GM12878 (cell line): ENCODE results near the gene IQGAP3. TPM values are rescaled to one million over a fixed set of nuclear protein-coding genes. Genes with fewer than 3 reads are reported as not detected.

ENCODE experiments used
- ATAC-seq: fragments of 200-7000 bp; cut with Tn5 transposase; 3 replicates; pipeline ENCODE4 v1.9.1; 2020; ENCODE audit warnings: mild to moderate bottlenecking, moderate library complexity
- BruUV-seq: library from RNA; stranded (reverse); fragments of 400-500 nt; replicated peaks from 2 replicates; lab custom pipeline; 2021; lab: Mats Ljungman, UMichigan
- CTCF ChIA-PET: fragments of 300-600 bp; sonication (Branson Sonifier 250); formaldehyde crosslinking; extraction: SDS; loops from one replicate; lab custom pipeline; 2021; ENCODE audit warnings: inconsistent platforms; lab: Yijun Ruan, JAX
- POLR2A ChIA-PET: fragments of 350-600 bp; formaldehyde crosslinking; extraction: SDS; loops from one replicate; lab custom pipeline; 2021; ENCODE audit warnings: inconsistent platforms; lab: Charles Lee
- RAD21 ChIA-PET: fragments of 300-600 bp; sonication (Branson Sonifier 250); formaldehyde crosslinking; loops from one replicate; lab custom pipeline; 2023; ENCODE audit warnings: antibody characterized with exemption; ENCODE audit not compliant: unreplicated experiment; lab: Charles Lee
- SMC1A ChIA-PET: fragments of 300-600 bp; sonication (Branson Sonifier 250); formaldehyde crosslinking; loops from one replicate; lab custom pipeline; 2023; ENCODE audit not compliant: unreplicated experiment, uncharacterized antibody; lab: Charles Lee
- DNase-seq: peaks from one replicate; pipeline ENCODE4 v3.0.0-alpha.2; 2011; ENCODE audit warnings: low read depth, low spot score
- FAIRE-seq: peaks from 3 replicates; lab custom pipeline; 2011; peaks lifted over from hg19 to GRCh38; lab: Jason Lieb, UNC
- H2AFZ ChIP-seq: 2 replicates; pipeline ENCODE4 v1.6.0; 2011; ENCODE audit warnings: low read depth, low read length, control low read depth; ENCODE audit not compliant: control insufficient read depth
- H3K27ac ChIP-seq: 2 replicates; pipeline ENCODE4 v1.5.1; 2011; ENCODE audit warnings: control low read depth; ENCODE audit not compliant: control insufficient read depth, insufficient read depth
- H3K27me3 ChIP-seq, 2 experiments: replicated peaks in 1 of 2; 2 replicates each; pipeline versions ENCODE4 v1.6.0 to v1.6.1; 2011; ENCODE audit warnings: low read length in 1 of 2; ENCODE audit not compliant: control insufficient read depth in 2 of 2, insufficient read depth in 2 of 2
- H3K36me3 ChIP-seq, 2 experiments: 2 replicates each; pipeline ENCODE4 v1.5.1; 2011; ENCODE audit warnings: low read length in 1 of 2; ENCODE audit not compliant: control insufficient read depth in 2 of 2, insufficient read depth in 2 of 2
- H3K4me1 ChIP-seq: 2 replicates; pipeline ENCODE4 v1.6.1; 2011; ENCODE audit warnings: mild to moderate bottlenecking, low read length, moderate library complexity, mixed read lengths; ENCODE audit not compliant: control insufficient read depth, insufficient read depth
- H3K4me2 ChIP-seq: 2 replicates; pipeline ENCODE4 v1.6.0; 2011; ENCODE audit warnings: control low read depth; ENCODE audit not compliant: control insufficient read depth, insufficient read depth
- H3K4me3 ChIP-seq: fragments of 200-600 bp; sonication (generic); 2 replicates; pipeline ENCODE4 v1.5.1; 2016
- H3K79me2 ChIP-seq: 2 replicates; pipeline ENCODE4 v1.6.0; 2011; ENCODE audit warnings: low read length; ENCODE audit not compliant: control insufficient read depth, insufficient read depth
- H3K9ac ChIP-seq: 2 replicates; pipeline ENCODE4 v1.8.0; 2011; ENCODE audit warnings: low read length, control low read depth, mixed read lengths; ENCODE audit not compliant: control insufficient read depth, insufficient read depth
- H3K9me3 ChIP-seq: replicated peaks from 3 replicates; pipeline ENCODE4 v1.5.1; 2011; ENCODE audit warnings: mild to moderate bottlenecking, low read length; ENCODE audit not compliant: control insufficient read depth, insufficient read depth
- H4K20me1 ChIP-seq: 2 replicates; pipeline ENCODE4 v1.6.0; 2011; ENCODE audit not compliant: control insufficient read depth, insufficient read depth
- CREB1 ChIP-seq: IDR thresholded peaks from 2 replicates; pipeline ENCODE4 v1.6.1; 2012; ENCODE audit warnings: low read depth, mild to moderate bottlenecking, inconsistent platforms
- DPF2 ChIP-seq: fragments of 450-650 bp; IDR thresholded peaks from 2 replicates; pipeline ENCODE4 v1.6.1; 2017; ENCODE audit warnings: mild to moderate bottlenecking
- MEF2A ChIP-seq: IDR thresholded peaks from 2 replicates; pipeline ENCODE4 v1.6.1; 2011; ENCODE audit warnings: low read depth, mild to moderate bottlenecking, low read length, moderate library complexity; ENCODE audit not compliant: insufficient read depth
- NBN ChIP-seq: fragments of 450-650 bp; IDR thresholded peaks from 2 replicates; pipeline ENCODE4 v1.6.1; 2016
- TCF3 ChIP-seq: IDR thresholded peaks from 2 replicates; pipeline ENCODE4 v1.6.1; 2012; ENCODE audit warnings: low read depth, mild to moderate bottlenecking, low read length, borderline replicate concordance; ENCODE audit not compliant: insufficient read depth
- whole genome bisulfite sequencing: methylation state at CpG from one replicate; pipeline ENCODE4 v1.1.6; 2016; ENCODE audit warnings: low lambda C conversion rate; ENCODE audit not compliant: insufficient replicate concordance, insufficient coverage; ENCODE audit errors: missing lambda C conversion rate; 5-methylcytosine and 5-hydroxymethylcytosine counted together
- in situ Hi-C: fragments of 300-500 bp; cut with MboI; formaldehyde crosslinking; loops from 9 replicates; pipeline ENCODE4 v1.14.3; 2018; ENCODE audit warnings: mixed read lengths
- intact Hi-C: fragments of 100-400 bp; cut with micrococcal nuclease; formaldehyde crosslinking; loops from one replicate; pipeline ENCODE4 v1.14.2; 2022; ENCODE audit not compliant: unreplicated experiment
- polyA plus RNA-seq, 11 experiments: library from polyadenylated mRNA; depleted of rRNA in 4 of 11; unstranded in 6 of 11; stranded (reverse) in 5 of 11; fragments of >200 nt; fragmentation: Nextera tagmentation in 4 of 11; fragmentation: Illumina TruSeq in 1 of 11; extraction: Ambion mirVana in 4 of 11; extraction: Trizol in 1 of 11; gene quantifications; 1 replicate in 1 of 11; 2 replicates in 10 of 11; pipeline versions ENCODE4 v1.2.1 to v1.2.3, GENCODE V29; 2011 to 2016; ENCODE audit warnings: inconsistent platforms in 2 of 11, missing spikeins in 2 of 11, low read depth in 1 of 11
- total RNA-seq, 4 experiments: library from RNA; depleted of rRNA in 3 of 4; stranded (reverse); fragments of >200 nt in 3 of 4; fragmentation: Illumina TruSeq in 1 of 4; extraction: Trizol in 1 of 4; gene quantifications; 2 replicates each; pipeline versions ENCODE4 v1.2.1 to v1.2.3, GENCODE V29; 2013 to 2021
- TF ChIP-seq, protein P1 (sequence below): fragments of 450-650 bp; IDR thresholded peaks from 2 replicates; pipeline ENCODE4 v1.6.1; 2017; ENCODE audit warnings: mild to moderate bottlenecking

Gene IQGAP3
- total and polyA plus RNA-seq, 10 of the 15 experiments (the other 5 are each of a cell fraction or from before 2014, with no cell fraction given), result 1.1 to 10.7 (median 7.9) TPM

DNA sequence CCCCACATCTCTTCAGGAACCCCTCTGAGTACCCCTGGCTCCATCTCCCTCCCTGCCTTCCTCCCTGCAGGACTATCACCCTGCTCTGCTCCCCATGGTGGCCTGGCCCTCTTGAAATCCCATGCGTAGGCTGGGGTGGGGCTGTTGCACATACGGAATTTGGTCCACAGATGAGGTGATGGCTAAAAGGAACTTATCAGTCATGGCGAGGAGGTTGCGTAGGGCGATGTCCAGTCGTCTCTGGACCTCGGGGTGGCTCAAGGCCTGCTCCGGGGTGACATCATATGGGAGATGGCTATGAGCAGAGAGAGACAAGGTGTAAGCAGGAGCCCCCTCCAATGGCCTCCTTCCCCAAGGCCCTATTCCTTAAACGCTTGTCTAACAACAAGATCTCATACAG, 35.3 kb downstream of the IQGAP3 start:
- H3K9me3 ChIP-seq, result no peaks in the 10 kb centered on the region
- no peak overlapping the region for H3K4me2 ChIP-seq
- no peak overlapping the region for H2AFZ ChIP-seq
- ATAC-seq, result no peak
- RAD21 ChIA-PET, result no interaction called here
- CTCF ChIA-PET, result interaction anchor here (0.9 kb wide), 1 partner anchor 80 kb away, joined by 3 read pairs; no protein-coding TSS in a partner anchor
- SMC1A ChIA-PET, result interaction anchor here (1.1 to 1.9 kb wide), 3 partner anchors 12 to 56 kb away, joined by 3 to 11 read pairs (median 4); no protein-coding TSS in a partner anchor
- H3K79me2 ChIP-seq, result no peaks in the 10 kb centered on the region
- POLR2A ChIA-PET, result interaction anchor here (1.6 kb wide), 1 partner anchor 46 kb away, joined by 3 read pairs; no protein-coding TSS in a partner anchor
- H3K36me3 ChIP-seq, result no peaks in the 10 kb centered on the region; a peak in 2 of 4 replicates
- no peak overlapping the region for H3K4me3 ChIP-seq
- H3K27me3 ChIP-seq, result no peaks in the 10 kb centered on the region
- in situ Hi-C loops, result no loop called here
- BruUV-seq, result no TSS peak
- intact Hi-C loops, result no loop called here
- no peak overlapping the region for H3K27ac ChIP-seq
- 84% methylated on average over 9 of the region's 9 CpGs for WGBS
- no peaks in the 10 kb centered on the region for H4K20me1 ChIP-seq
- H3K4me1 ChIP-seq, result no peaks in the 10 kb centered on the region
- TF ChIP-seq, protein P1, sequence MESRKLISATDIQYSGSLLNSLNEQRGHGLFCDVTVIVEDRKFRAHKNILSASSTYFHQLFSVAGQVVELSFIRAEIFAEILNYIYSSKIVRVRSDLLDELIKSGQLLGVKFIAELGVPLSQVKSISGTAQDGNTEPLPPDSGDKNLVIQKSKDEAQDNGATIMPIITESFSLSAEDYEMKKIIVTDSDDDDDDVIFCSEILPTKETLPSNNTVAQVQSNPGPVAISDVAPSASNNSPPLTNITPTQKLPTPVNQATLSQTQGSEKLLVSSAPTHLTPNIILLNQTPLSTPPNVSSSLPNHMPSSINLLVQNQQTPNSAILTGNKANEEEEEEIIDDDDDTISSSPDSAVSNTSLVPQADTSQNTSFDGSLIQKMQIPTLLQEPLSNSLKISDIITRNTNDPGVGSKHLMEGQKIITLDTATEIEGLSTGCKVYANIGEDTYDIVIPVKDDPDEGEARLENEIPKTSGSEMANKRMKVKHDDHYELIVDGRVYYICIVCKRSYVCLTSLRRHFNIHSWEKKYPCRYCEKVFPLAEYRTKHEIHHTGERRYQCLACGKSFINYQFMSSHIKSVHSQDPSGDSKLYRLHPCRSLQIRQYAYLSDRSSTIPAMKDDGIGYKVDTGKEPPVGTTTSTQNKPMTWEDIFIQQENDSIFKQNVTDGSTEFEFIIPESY, result no peak
- TF ChIP-seq NBN (no peak), TCF3 (no peak), CREB1 (no peak), DPF2 (no peak), MEF2A (no peak)
- DNase-seq, result no peak
- H3K9ac ChIP-seq, result no peak overlapping the region
- no peak for FAIRE-seq
